HG02981 (cell line): ENCODE measurements around the gene MAGEB3.
"Not testable (repeated sequence)": the region's sequence is repeated elsewhere in the genome, so short reads cannot be mapped to it uniquely, and the experiment has no call there.

Source experiments
- ATAC-seq: cut with Tn5 transposase; IDR thresholded peaks from one replicate; pipeline ENCODE4 v1.9.1; 2021; ENCODE audit warnings: mild to moderate bottlenecking, moderate library complexity; ENCODE audit not compliant: unreplicated experiment

The MAGEB3 gene

GRCh38 chrX:30230395-30230794, at the start of gene MAGEB3:
MAGEB3 (plus strand) TSS chrX:30230657; CDS start chrX:30235925, 5,268 bp downstream.
- no peak for ATAC-seq

DNA sequence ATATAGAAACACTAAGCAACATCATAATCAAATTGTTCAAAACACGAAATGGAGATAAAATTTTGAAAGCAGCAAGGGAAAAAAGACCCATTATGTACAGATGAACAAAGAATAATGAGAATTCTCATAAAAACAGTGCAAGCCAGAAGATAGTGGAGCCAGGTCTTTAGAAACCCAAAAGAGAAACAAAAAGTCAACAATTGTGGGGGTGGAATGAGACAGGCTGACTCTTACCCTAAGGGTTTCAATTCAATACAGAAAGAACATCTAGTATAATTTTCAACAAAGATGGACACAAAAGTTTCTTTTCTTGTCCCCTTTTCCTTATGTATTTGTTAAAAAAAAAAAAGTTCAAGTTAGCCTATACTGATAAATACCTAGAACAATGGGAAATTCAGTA, 49.1 kb upstream of the MAGEB3 start:
- no peak for ATAC-seq

DNA sequence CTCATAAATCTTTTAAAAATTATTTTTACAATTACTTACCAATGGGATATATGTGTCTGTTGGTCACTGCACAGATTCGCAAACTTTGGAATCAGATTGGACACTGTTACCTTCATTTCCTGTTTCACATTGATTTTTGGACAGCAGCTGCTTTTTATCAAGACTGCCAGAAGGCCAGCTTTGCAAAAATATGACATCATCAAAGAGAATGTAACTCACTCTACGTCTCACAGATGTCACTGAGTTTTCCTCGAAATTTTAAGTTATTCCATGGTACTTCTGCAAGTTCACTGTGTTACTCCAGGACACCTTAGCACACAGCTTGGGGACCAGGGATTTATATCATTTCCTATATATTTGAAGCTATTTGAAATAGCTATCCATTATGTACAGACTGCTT, 46.9 kb upstream of the MAGEB3 start:
- ATAC-seq = no peak

DNA sequence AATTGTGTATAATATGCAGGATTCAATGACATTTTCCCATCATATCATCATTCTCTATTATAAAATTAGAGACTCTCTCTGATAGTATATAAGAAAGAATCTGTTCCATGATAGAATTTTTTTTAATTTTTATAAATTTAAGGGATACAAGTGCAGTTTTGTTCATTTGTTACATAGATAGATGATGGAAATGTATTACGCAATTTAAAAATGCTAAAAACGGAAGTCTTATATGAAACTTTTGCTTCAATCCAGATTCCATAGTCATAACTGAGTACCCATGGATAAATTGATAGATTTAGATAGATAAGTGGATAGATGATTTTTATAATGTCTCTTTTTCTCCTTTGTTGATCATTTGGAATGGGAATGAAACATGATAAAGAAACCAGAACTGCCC, 40.0 kb upstream of the MAGEB3 start:
- ATAC-seq = no peak

DNA sequence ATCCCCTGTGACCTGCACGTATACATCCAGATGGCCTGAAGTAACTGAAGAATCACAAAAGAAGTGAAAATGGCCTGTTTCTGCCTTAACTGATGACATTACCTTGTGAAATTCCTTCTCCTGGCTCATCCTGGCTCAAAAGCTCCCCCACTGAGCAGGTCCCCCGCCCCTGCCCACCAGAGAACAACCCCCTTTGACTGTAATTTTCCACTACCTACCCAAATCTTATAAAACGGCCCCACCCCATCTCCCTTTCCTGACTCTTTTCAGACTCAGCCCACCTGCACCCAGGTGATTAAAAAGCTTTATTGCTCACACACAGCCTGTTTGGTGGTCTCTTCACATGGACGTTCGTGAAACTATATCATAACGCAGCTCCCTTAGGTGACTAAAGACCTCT, 36.5 kb upstream of the MAGEB3 start:
- ATAC-seq = not testable (repeated sequence)

DNA sequence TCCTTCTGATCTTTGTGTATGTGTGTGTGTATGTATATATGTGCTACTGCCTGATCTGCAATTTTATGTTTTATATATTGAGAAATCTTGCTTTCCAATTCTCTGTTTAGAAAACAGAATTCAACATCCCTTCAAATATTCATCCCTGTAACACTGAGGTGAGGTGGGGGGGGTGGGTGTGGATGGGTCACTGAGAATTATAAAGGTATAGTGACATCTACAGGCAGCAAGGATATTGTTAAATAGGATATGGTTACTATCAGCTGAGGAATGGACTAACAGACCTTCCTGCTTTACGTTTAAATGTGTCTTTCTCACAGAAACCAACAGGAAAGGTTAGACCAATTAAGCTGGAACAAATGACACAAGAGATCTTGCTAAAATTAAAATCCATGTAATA, 34.1 kb upstream of the MAGEB3 start:
- ATAC-seq = no peak

DNA sequence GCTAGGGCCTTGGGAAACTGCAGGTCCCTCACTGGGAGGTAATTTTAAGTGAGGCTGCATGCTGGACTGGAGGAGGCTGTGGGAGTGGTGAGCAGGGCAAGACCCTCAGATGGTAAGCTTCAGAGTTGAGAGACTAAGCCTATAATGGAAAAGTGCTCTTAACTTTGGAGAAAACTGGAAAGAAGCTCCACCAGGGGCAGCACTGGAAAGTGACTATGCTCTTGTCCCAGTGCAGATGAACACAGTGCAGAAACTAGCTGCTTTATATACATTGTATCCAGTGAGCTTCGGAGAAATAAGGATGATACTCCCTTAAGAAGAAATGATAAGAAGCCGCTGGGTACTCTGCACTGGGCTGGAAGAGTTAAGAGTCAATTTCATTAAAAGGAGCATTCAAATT, 18.3 kb upstream of the MAGEB3 start:
- no peak for ATAC-seq

DNA sequence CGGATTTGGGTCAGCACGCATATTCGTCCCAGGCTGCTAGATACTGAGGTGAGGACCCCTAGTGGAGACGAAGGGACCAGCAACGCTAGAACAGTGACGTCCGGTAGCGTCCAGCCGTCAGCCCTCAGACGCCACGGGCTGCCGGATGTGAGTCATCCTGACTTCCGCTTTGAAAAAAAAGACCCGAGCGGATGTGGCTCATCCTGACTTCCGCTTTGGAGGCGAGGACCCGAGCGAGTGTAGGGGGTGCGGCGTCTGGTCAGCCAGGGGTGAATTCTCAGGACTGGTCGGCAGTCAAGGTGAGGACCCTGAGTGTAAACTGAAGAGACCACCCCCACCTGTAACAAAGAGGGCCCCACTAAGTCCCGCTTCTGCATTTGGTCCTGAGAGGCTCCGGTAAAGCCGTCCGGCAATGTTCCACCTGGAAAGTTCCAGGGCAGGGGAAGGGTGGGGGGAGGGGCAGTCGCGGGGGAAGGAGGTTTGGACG, 15.1 kb upstream of the MAGEB3 start, which contains the start of gene MAGEB2:
Gene MAGEB2, plus strand, starts transcription at position 207 of the 487 bp plus-strand sequence. CDS start 3,018 bp downstream, outside the sequence.
- ATAC-seq = no peak

DNA sequence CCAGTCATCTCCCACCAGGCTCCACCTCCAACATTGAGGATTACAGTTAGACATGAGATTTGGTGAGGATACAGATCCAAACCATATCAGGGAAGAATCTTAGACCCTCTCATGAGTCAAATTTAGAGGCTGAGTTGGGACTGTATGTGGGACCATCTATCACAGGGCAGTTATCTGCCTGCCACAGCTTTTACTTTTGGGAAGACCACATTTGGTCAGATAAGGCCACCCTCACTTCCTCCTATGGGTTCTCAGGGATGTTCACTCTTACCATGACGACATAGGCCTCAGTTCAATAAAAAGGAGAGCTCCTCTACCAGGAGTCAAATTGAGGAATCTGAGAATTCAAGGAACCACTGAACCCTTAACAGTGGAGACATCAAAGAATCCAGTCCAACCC, 13.0 kb upstream of the MAGEB3 start:
- ATAC-seq = no peak

- ATAC-seq = no peak
Measured at GRCh38 chrX:30219372-30219771, 11.1 kb upstream of the MAGEB3 start.

DNA sequence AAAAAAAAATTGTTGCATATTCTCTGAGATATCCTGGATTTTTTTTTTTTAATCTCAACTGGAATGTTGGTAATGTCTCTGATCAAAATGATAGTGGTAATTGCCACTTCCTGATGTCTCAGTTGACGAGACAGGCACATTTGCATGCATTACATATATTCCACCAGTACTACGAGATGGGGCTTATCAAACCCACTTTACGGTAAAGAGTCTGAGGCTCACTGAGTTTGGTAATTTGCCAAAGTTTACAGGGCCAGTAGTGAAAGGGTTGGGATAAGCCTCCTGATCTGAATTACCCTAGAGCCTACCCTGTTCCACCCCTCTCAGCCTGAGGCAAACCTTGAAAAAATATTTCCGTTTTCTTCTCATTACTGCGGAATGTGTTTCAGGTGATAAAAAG, 9.8 kb upstream of the MAGEB3 start:
- ATAC-seq = no peak

DNA sequence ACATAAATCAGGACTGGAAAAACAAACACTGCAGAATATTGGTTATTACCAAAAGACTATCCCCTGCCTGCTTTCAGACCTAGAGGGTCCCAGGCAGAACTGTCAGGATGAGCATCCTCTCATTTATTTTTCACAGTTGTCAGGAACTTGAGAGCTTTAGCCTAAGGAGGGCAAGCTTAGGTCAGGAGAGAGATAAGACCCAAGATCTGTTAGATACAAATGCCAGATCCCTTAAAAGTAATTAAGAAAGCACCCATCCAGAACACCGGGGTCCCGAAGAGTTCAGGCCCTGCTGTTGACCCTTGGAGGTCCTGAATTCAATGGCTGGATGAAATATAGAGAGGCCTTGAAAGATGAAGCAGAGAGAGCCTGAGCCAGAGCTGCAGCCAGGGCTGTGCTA, 5.9 kb upstream of the MAGEB3 start:
- ATAC-seq = no peak

- no peak for ATAC-seq
Measured at GRCh38 chrX:30228526-30228925, 1.9 kb upstream of the MAGEB3 start.

DNA sequence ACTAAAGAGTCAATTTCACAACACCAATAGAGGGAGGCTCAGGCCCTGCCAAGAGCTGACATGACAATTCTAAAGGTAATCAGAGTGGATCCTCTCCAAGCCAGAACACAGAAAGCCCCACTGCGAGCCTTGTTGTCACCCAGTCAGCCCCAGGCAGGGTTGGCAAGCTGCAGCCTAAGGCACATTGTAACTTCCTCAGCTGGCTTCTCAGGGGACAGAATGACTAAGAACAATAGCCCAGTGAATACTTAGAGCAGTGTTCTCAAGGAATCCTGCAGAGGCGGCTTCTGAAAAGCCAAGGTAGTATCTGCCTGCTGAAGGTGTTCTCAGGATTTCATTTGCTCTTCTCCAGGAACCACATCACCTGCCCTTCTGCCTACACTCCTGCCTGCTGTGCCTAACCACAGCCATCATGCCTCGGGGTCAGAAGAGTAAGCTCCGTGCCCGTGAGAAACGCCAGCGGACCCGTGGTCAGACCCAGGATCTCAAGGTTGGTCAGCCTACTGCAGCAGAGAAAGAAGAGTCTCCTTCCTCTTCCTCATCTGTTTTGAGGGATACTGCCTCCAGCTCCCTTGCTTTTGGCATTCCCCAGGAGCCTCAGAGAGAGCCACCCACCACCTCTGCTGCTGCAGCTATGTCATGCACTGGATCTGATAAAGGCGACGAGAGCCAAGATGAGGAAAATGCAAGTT, 11.4 kb downstream of the MAGEB3 start, which contains the start of gene MAGEB4:
Gene MAGEB4, plus strand, starts transcription at position 277 of the 692 bp plus-strand sequence. Its CDS starts 136 bp downstream, at position 413.
- no peak for ATAC-seq

DNA sequence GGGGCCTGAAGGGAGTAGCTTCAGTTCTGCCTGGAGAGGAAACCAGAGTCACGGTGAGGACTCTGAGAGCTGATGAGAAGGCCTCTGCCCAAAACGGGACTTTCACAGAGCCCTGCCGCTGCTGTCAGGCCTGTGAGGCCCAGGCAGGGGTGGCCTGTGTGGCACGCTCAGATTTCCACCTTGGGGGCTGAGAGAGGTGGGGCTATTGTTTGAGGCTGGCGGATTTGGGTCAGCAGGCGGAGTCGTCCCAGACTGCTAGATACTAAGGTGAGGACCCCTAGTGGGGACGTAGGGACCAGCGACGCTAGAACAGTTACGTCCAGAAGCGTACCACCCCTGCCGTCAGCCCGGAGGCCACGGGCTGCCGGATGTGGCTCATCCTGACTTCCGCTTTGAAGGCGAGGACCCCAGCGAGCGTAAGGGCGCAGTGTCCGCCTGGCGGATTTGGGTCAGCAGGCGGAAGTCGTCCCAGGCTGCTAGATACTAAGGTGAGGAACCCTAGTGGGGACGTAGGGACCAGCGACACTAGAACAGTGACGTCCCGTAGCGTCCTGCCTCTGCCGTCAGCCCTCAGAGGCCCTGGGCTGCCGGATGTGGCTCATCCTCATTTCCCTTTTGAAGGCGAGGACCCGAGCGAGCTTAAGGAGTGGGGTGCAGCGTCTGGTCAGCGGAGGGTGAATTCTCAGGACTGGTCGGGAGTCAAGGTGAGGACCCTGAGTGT, 16.5 kb downstream of the MAGEB3 start, which contains the start of gene MAGEB1:
Gene MAGEB1, plus strand, starts transcription at position 378 of the 721 bp plus-strand sequence. CDS start 3,348 bp downstream, outside the sequence.
- ATAC-seq = no peak

DNA sequence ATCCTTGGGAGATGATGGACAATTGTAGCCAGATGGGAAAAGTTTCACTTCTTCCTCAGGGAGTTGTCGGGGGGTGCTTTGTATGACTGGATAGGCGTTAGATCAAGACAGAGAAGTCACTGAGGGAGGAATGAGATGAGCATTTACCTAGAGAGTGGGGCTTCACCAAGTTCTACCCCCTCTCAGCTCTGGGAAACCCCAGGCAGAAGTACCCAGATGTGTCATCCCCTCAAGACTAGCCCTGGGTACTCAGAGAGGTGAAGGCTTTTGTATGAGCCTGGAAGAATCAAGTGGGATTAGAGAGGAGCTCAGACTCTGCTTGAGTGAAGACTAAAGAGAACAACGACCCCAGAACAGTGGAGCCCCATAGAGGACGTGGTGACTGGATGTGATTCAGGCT, 18.4 kb downstream of the MAGEB3 start:
- ATAC-seq = no peak

DNA sequence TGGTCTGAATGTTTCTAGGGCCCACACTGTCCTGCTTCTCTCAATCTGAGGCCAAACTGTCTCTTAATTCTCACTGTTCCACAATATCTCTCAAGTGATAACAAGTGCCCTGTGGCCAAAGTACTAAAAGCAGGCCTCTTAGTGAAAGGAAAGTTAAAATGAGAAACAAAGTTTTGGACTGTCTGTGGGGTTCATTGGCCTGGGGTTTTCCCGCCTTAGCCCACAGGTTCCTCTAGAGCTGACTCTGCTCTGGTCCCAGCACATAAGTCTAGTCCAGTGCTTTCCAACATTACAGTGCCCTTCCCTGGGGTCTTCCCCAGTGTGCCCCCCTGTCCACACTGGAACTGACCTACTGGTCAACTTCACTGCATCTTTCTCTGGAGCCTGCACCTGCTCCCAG, 22.8 kb downstream of the MAGEB3 start:
- peak; percentile 59 for ATAC-seq

DNA sequence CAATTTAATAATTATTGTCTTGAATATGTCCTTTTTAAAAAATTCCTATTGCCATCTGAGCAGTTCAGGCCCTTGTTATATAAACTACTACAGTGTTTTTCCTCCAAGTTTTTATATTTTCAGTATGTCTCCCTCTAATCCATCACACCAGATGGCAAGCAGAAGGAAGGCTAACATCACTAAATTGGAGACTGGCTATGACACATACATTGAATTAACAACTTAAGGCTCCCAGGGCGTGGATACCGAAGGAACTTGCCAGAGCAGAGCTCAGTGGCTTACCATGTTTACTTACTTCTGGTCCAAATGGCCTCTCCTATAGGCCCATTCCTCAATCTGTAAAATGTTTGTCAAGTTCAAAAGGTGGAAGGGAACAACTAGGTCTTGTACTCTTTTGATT, 29.5 kb downstream of the MAGEB3 start:
- no peak for ATAC-seq

- no peak for ATAC-seq
Measured at GRCh38 chrX:30261012-30261411, 30.6 kb downstream of the MAGEB3 start.

GRCh38 chrX:30262763-30263162, 32.3 kb downstream of the MAGEB3 start:
- no peak for ATAC-seq

GRCh38 chrX:30270639-30271038, 40.2 kb downstream of the MAGEB3 start:
- no peak for ATAC-seq

DNA sequence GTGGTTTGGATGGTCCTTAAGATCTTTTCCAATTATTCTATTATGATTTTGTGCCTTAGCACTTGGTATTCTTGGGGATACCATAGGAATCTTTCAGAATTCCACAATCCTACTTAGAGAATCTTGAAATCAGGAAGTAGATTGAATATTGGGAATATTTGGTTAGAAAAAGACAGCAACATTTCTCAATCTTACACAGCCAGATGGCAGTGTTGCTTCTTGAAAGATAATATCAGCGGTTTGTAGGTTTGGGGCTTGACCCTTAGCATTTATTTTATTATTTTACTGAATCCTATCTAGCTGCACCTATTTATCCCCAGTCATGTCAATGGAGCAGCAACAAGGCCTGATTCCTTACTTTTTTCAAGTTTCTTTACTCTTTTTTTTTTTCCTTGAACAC, 45.0 kb downstream of the MAGEB3 start:
- ATAC-seq = no peak
